ENCODE measurements around the gene RERE.
"Not testable (repeated sequence)": the region's sequence is repeated elsewhere in the genome, so short reads cannot be mapped to it uniquely, and the experiment has no call there.

GRCh38 chr1:8446119-8446518, 371.3 kb downstream of the RERE start:
- not testable (repeated sequence) for TF ChIP-seq EZH2 (IDR thresholded peaks at IDR 0.05; ENCODE audit: low read depth); CTCF (conservative IDR thresholded peaks at IDR 0.05)

Data from PC-9 (cell line).